ENCODE measurements around the gene KLHL7. TPM values are rescaled to one million over a fixed set of nuclear protein-coding genes. Genes with fewer than 3 reads are reported as not detected.
"Not testable (repeated sequence)": the region's sequence is repeated elsewhere in the genome, so short reads cannot be mapped to it uniquely, and the experiment has no call there.

The KLHL7 gene
- total RNA-seq, 1 experiment from 2014 or later, result 25.6 TPM

- DNase-seq (ENCODE audit: low read depth), result peak; percentile 98
Observed at GRCh38 chr7:23181684-23182553, 76.3 kb downstream of the KLHL7 start, which contains the start of gene NUP42. TSS of gene NUP42 (plus strand) at chr7:23182048. CDS start at chr7:23182086, 38 bp downstream.

GRCh38 chr7:23183279-23184012, 77.9 kb downstream of the KLHL7 start:
- DNase-seq (ENCODE audit: low read depth), result no peak

GRCh38 chr7:23184291-23184690, 78.7 kb downstream of the KLHL7 start:
- no peak for DNase-seq (ENCODE audit: low read depth)

- DNase-seq (ENCODE audit: low read depth), result peak; percentile 53
Observed at GRCh38 chr7:23184709-23185359, 79.2 kb downstream of the KLHL7 start.

GRCh38 chr7:23185980-23186379, 80.4 kb downstream of the KLHL7 start:
- no peak for DNase-seq (ENCODE audit: low read depth)

GRCh38 chr7:23191022-23191421, 85.4 kb downstream of the KLHL7 start:
- DNase-seq (ENCODE audit: low read depth), result no peak

GRCh38 chr7:23193650-23194227, 88.2 kb downstream of the KLHL7 start:
- DNase-seq (ENCODE audit: low read depth), result not testable (repeated sequence)

- DNase-seq (ENCODE audit: low read depth), result no peak
Observed at GRCh38 chr7:23196306-23196705, 90.7 kb downstream of the KLHL7 start.

GRCh38 chr7:23197745-23198144, 92.2 kb downstream of the KLHL7 start:
- DNase-seq (ENCODE audit: low read depth), result not testable (repeated sequence)

GRCh38 chr7:23200331-23200730, 94.7 kb downstream of the KLHL7 start:
- DNase-seq (ENCODE audit: low read depth), result no peak

- DNase-seq (ENCODE audit: low read depth), result no peak
Observed at GRCh38 chr7:23204241-23204640, 98.7 kb downstream of the KLHL7 start.

- DNase-seq (ENCODE audit: low read depth), result no peak
Observed at GRCh38 chr7:23205577-23205908, 100.0 kb downstream of the KLHL7 start.

- no peak for DNase-seq (ENCODE audit: low read depth)
Observed at GRCh38 chr7:23205909-23206767, 100.6 kb downstream of the KLHL7 start.

- DNase-seq (ENCODE audit: low read depth), result no peak
Observed at GRCh38 chr7:23207021-23207420, 101.4 kb downstream of the KLHL7 start.

GRCh38 chr7:23207884-23208283, 102.3 kb downstream of the KLHL7 start:
- DNase-seq (ENCODE audit: low read depth), result no peak

GRCh38 chr7:23208316-23208715, 102.7 kb downstream of the KLHL7 start:
- DNase-seq (ENCODE audit: low read depth), result no peak

GRCh38 chr7:23210506-23210905, 104.9 kb downstream of the KLHL7 start:
- DNase-seq (ENCODE audit: low read depth), result no peak

- no peak for DNase-seq (ENCODE audit: low read depth)
Observed at GRCh38 chr7:23211589-23211988, 106.0 kb downstream of the KLHL7 start.

- DNase-seq (ENCODE audit: low read depth), result no peak
Observed at GRCh38 chr7:23212395-23212794, 106.8 kb downstream of the KLHL7 start.

GRCh38 chr7:23212841-23213240, 107.3 kb downstream of the KLHL7 start:
- no peak for DNase-seq (ENCODE audit: low read depth)

- DNase-seq (ENCODE audit: low read depth), result no peak
Observed at GRCh38 chr7:23213755-23214154, 108.2 kb downstream of the KLHL7 start.
